AG04449 (cell line): ENCODE results near the gene RAB37.

Source experiments
- CTCF ChIA-PET: fragments of 350-600 bp; formaldehyde crosslinking; extraction: SDS; loops from one replicate; lab custom pipeline; 2021; ENCODE audit warnings: antibody characterized with exemption; lab: Yijun Ruan, JAX
- POLR2A ChIA-PET: fragments of 400-600, 350-600 bp; formaldehyde crosslinking; extraction: SDS; loops from one replicate; lab custom pipeline; 2020; ENCODE audit warnings: antibody characterized with exemption, inconsistent platforms; lab: Yijun Ruan, JAX
- DNase-seq: peaks from one replicate; pipeline ENCODE4 v3.0.0-alpha.2; 2010; ENCODE audit warnings: low read depth, low spot score
- H3K4me3 ChIP-seq: 2 replicates; pipeline ENCODE4 v1.5.1; 2011; ENCODE audit warnings: low read depth, mild to moderate bottlenecking, control low read depth, low read length
- CTCF ChIP-seq: IDR thresholded peaks from one replicate; pipeline ENCODE4 v1.5.1; 2011; ENCODE audit warnings: mild to moderate bottlenecking, moderate library complexity, low read length, control low read depth, inconsistent platforms; ENCODE audit not compliant: insufficient read depth; ENCODE audit errors: missing control alignments

The RAB37 gene

GRCh38 chr17:74755533-74755932 is 18.5 kb downstream of the RAB37 start:
- CTCF ChIA-PET: interaction anchor here (1.3 to 7.9 kb wide), 4 partner anchors 10 to 110 kb away, joined by 3 to 71 read pairs (median 17); no protein-coding TSS in a partner anchor
- no peak for DNase-seq
- no peak overlapping the region for H3K4me3 ChIP-seq
- no peak for TF ChIP-seq CTCF
- POLR2A ChIA-PET: no interaction called here

GRCh38 chr17:74756891-74757290 is 19.8 kb downstream of the RAB37 start:
- TF ChIP-seq CTCF: no peak
- ChIA-PET CTCF (interaction anchor here (1.5 to 7.9 kb wide), 3 partner anchors 10 to 13 kb away, joined by 4 to 71 read pairs (median 15); no protein-coding TSS in a partner anchor), POLR2A (no interaction called here)
- H3K4me3 ChIP-seq: no peak overlapping the region
- no peak for DNase-seq

GRCh38 chr17:74757502-74757901 is 20.4 kb downstream of the RAB37 start:
- no peak overlapping the region for H3K4me3 ChIP-seq
- DNase-seq: no peak
- no peak for TF ChIP-seq CTCF
- POLR2A ChIA-PET: no interaction called here
- CTCF ChIA-PET: interaction anchor here (1.5 to 7.9 kb wide), 3 partner anchors 10 to 13 kb away, joined by 4 to 71 read pairs (median 15); no protein-coding TSS in a partner anchor

DNA sequence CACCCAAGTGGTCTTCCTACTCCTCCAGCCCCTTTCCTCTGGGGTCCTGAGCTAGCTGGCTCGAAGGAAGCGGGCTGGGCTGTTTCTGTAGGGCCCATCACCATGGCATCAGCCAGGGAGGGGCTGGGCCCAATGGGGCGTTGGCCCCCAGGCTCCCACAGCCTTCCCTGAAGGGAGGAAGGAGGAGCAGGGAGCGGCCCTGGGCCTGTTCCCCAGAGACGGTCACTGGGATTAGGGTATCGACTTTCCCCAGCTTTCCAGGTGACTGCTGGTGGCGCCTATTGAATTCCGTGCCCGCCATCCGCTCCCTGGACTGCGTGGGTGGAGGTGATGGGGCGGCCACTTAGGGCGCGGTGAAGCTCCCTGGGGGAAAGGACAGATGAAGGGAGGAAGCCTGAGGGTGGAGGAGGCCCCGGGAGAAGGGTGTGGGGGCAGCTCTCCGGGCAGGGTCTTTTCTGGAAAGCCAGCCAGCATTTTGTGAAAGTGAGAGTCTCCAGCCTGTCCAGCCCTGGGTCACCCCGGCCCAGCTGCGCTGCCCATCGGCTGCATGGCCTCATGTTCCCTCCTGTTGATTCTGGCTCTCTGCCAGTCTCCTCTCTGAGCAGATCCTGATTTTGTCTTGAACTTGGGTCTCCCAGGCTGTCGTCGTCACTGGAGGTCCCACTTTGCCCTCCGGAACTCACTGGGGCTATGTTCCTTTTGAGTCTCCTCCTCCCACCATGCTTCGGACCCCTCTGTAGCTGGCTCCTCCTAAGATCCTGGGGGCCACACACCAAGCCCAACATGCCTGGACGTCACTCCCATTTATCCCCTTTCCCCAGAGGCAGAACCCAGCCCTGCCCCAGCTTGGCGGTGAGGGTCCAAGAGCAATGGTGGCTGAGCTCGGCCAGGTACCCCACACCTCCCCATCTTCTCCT is 21.1 kb downstream of the RAB37 start:
- POLR2A ChIA-PET: interaction anchor here (0.8 kb wide), 1 partner anchor 18 kb away, joined by 3 read pairs; the partner anchor contains the start of gene NAT9
- H3K4me3 ChIP-seq: no peak overlapping the region

DNA sequence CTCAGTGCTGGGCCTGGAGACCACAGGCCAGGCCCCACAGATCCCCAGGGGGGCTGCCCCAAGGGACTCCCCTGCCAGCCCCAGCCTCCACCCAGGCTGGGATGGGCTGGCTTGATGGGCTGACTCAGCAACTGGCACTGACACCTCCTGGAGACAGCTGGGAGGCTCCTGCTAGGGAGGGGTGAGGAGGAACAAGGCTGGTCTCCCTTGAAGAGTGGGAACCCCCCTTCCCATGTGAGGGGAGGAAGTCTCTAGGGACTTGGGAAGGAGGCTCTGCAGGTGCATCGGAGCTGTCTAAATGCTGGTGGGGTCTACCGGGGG is 21.8 kb downstream of the RAB37 start:
- ChIA-PET POLR2A (interaction anchor here (0.8 kb wide), 1 partner anchor 18 kb away, joined by 3 read pairs; the partner anchor contains the start of gene NAT9), CTCF (interaction anchor here (1.0 to 7.9 kb wide), 7 partner anchors 9 to 202 kb away, joined by 3 to 71 read pairs (median 15); no protein-coding TSS in a partner anchor)
- no peak overlapping the region for H3K4me3 ChIP-seq
- DNase-seq: no peak
- TF ChIP-seq CTCF: no peak

More for the DNA sequence above, 21.1 kb downstream of the RAB37 start:
- no peak for DNase-seq
- CTCF ChIA-PET: interaction anchor here (1.0 to 7.9 kb wide), 8 partner anchors 8 to 202 kb away, joined by 3 to 71 read pairs (median 10); no protein-coding TSS in a partner anchor
- no peak for TF ChIP-seq CTCF
